Parathyroid adenoma (tissue), 2 donors: ENCODE measurements around the gene BCL10.

Source experiments
- H2AFZ ChIP-seq: fragments of 300-600 bp; sonication (generic); one replicate; pipeline ENCODE4 v1.7.0; 2017; ENCODE audit warnings: antibody characterized with exemption, mild to moderate bottlenecking
- H3K27ac ChIP-seq: fragments of 300-600 bp; sonication (generic); one replicate; pipeline ENCODE4 v1.7.0; 2017
- H3K27me3 ChIP-seq: fragments of 300-600 bp; sonication (generic); one replicate; pipeline ENCODE4 v1.7.0; 2017; ENCODE audit warnings: low read length; ENCODE audit not compliant: control insufficient read depth, insufficient read depth
- H3K36me3 ChIP-seq: fragments of 300-600 bp; sonication (generic); one replicate; pipeline ENCODE4 v1.7.0; 2017; ENCODE audit warnings: low read length; ENCODE audit not compliant: control insufficient read depth, insufficient read depth
- H3K4me1 ChIP-seq: fragments of 300-600 bp; sonication (generic); one replicate; pipeline ENCODE4 v1.7.0; 2017; ENCODE audit warnings: control low read depth
- H3K4me2 ChIP-seq: fragments of 300-600 bp; sonication (generic); one replicate; pipeline ENCODE4 v1.7.0; 2017; ENCODE audit warnings: low read length
- H3K4me3 ChIP-seq: fragments of 300-600 bp; sonication (generic); one replicate; pipeline ENCODE4 v1.7.0; 2017; ENCODE audit warnings: low read depth, low read length
- H3K79me2 ChIP-seq: fragments of 300-600 bp; sonication (generic); one replicate; pipeline ENCODE4 v1.7.0; 2017; ENCODE audit warnings: control low read depth
- H3K9ac ChIP-seq: fragments of 300-600 bp; sonication (generic); one replicate; pipeline ENCODE4 v1.7.0; 2017; ENCODE audit warnings: mild to moderate bottlenecking
- H3K9me3 ChIP-seq: fragments of 300-600 bp; sonication (generic); one replicate; pipeline ENCODE4 v1.7.0; 2017; ENCODE audit warnings: low read length; ENCODE audit not compliant: control insufficient read depth
- TF ChIP-seq, protein P1 (sequence below): fragments of 300-600 bp; sonication (generic); IDR thresholded peaks from one replicate; pipeline ENCODE4 v1.7.0; 2017; ENCODE audit warnings: antibody characterized with exemption, mild to moderate bottlenecking
- donor health status: primary hyperparathyroidism.

Gene BCL10

DNA sequence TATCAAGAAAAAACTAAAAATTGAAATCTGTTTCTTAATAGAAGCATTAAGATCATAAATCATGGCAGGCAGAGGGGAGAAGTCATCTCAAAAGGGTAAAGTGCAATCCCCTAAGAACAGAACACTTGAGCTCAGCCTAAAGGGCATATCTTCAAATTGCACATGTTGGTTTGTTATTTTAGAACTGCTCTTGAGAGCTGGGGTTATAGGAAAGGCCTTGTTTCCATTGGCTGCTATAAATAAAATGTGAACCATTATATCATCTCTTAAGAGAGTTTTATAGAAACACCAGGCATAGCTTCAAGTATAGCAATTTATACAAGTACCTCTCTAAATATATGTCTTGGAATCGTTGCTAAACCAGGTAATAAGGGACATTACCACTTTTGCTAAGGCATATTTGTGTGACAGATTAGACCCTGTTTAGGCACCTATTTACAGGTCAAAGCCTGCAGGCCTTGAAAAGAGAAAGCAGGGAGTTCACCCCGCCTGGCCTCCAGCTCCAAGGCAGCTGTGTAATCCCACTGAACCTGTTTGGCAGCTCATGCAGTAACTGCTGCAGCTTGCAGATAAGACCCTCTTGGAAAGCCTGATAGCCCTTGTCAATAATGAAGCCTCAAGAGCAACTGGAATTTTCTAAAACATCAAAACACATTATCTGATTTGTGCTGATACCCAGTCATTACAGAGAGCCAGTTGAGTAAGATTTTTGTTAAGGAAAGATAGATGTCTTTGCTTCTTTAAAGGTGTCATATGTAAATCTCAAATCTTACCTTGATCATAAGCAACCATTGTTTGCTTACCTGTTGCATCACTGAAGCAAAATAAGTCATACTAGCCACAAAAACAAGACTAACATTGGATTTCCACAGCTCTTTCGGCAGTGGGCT, 51.5 kb downstream of the BCL10 start:
- no peak overlapping the region for H3K4me3 ChIP-seq
- H3K27ac ChIP-seq = peak overlapping the region; percentile 54
- no peaks in the 10 kb centered on the region for H3K27me3 ChIP-seq
- H3K79me2 ChIP-seq = no peaks in the 10 kb centered on the region
- no peak overlapping the region for H3K4me2 ChIP-seq
- H3K4me1 ChIP-seq = peaks cover 8% of the 10 kb centered on the region
- peak overlapping the region; percentile 13 for H2AFZ ChIP-seq
- no peaks in the 10 kb centered on the region for H3K9me3 ChIP-seq
- TF ChIP-seq, protein P1, sequence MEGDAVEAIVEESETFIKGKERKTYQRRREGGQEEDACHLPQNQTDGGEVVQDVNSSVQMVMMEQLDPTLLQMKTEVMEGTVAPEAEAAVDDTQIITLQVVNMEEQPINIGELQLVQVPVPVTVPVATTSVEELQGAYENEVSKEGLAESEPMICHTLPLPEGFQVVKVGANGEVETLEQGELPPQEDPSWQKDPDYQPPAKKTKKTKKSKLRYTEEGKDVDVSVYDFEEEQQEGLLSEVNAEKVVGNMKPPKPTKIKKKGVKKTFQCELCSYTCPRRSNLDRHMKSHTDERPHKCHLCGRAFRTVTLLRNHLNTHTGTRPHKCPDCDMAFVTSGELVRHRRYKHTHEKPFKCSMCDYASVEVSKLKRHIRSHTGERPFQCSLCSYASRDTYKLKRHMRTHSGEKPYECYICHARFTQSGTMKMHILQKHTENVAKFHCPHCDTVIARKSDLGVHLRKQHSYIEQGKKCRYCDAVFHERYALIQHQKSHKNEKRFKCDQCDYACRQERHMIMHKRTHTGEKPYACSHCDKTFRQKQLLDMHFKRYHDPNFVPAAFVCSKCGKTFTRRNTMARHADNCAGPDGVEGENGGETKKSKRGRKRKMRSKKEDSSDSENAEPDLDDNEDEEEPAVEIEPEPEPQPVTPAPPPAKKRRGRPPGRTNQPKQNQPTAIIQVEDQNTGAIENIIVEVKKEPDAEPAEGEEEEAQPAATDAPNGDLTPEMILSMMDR = no peak
- H3K36me3 ChIP-seq = no peaks in the 10 kb centered on the region
- H3K9ac ChIP-seq = no peak overlapping the region

DNA sequence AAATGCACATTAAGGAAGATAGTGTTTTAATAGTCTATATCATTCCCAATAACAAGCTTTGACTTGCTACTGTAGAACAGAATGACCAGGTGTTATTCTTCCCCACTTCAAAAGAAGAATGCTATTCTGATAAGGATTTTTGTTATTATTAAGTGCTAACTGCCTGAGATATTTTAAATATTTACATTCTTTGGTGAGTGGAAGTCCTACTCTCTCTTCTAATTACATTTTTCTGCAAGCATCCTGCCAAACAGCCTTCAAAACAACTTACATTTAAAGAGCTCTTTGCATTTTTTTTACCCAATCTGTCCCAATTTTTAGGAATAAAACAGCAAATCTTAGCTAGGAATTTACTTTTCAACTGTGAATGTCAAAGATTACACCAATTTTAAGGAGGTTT, 52.1 kb downstream of the BCL10 start:
- H3K4me2 ChIP-seq = no peak overlapping the region
- TF ChIP-seq, protein P1 = no peak
- no peak overlapping the region for H3K9ac ChIP-seq
- no peaks in the 10 kb centered on the region for H3K9me3 ChIP-seq
- no peak overlapping the region for H3K4me3 ChIP-seq
- H3K27me3 ChIP-seq = no peaks in the 10 kb centered on the region
- H3K79me2 ChIP-seq = no peaks in the 10 kb centered on the region
- no peaks in the 10 kb centered on the region for H3K36me3 ChIP-seq
- peaks cover 8% of the 10 kb centered on the region for H3K4me1 ChIP-seq
- H3K27ac ChIP-seq = no peak overlapping the region
- H2AFZ ChIP-seq = peak overlapping the region; percentile 13

DNA sequence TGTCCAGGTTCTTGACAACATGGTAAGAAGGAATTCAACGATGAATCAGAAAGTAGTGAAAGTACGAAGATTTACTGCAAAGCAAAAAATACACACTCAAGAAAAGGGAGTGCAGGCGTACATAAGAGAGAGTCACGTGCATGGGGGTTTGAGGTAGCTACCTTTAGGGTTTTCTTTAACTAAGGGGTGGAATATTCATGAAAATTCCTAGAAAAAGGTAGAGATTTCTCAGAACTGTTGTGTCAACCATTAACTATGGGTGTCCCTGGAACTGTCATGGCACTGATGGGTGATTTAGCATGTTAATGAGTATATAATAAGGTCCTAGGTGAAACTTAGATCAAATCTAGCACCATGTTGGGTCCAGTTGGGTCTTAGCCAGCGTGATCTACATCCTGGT, 53.1 kb downstream of the BCL10 start:
- no peaks in the 10 kb centered on the region for H3K9me3 ChIP-seq
- TF ChIP-seq, protein P1 = no peak
- H3K27ac ChIP-seq = no peak overlapping the region
- H3K36me3 ChIP-seq = no peaks in the 10 kb centered on the region
- no peak overlapping the region for H3K4me2 ChIP-seq
- no peak overlapping the region for H3K9ac ChIP-seq
- H2AFZ ChIP-seq = no peak overlapping the region
- H3K4me3 ChIP-seq = no peak overlapping the region
- peaks cover 8% of the 10 kb centered on the region for H3K4me1 ChIP-seq
- no peaks in the 10 kb centered on the region for H3K79me2 ChIP-seq
- H3K27me3 ChIP-seq = no peaks in the 10 kb centered on the region

DNA sequence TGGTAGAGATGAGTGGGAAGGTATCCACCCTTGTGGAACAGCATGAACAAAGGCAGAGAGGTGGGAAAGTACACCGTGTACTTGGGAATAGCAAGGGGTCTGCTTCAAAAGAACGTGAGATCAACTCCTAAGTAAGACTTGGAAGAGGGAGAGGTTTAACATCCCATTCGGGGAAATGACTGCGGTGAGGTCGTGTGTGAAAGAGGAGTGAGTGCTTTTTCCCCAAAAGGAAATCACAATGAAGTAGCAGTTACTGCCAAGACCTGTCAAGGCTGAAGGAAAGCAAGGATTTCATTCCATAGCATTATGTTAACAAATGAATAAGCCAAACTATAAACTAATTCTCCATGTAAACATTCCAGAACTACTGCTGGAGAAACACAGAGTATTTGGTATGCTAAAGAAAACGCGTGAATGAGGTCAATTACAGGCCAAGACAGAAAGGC, 55.7 kb downstream of the BCL10 start:
- Histone ChIP-seq H3K9me3 (no peaks in the 10 kb centered on the region), H3K4me3 (no peak overlapping the region), H3K9ac (no peak overlapping the region), H2AFZ (no peak overlapping the region), H3K4me1 (peaks cover 5% of the 10 kb centered on the region), H3K27ac (no peak overlapping the region), H3K79me2 (no peaks in the 10 kb centered on the region), H3K36me3 (no peaks in the 10 kb centered on the region), H3K4me2 (no peak overlapping the region), H3K27me3 (no peaks in the 10 kb centered on the region)
- TF ChIP-seq, protein P1 = no peak
